IMR-90 (cell line): ENCODE measurements around the gene MAP3K9. TPM values are rescaled to one million over a fixed set of nuclear protein-coding genes. Genes with fewer than 3 reads are reported as not detected.

Experiments used
- ATAC-seq: fragments of 200-7000 bp; cut with Tn5 transposase; 2 replicates; pipeline ENCODE4 v1.9.1; 2020; ENCODE audit warnings: low read depth, mild to moderate bottlenecking, moderate library complexity
- BruUV-seq: library from RNA; stranded (reverse); fragments of 400-500 nt; replicated peaks from 2 replicates; lab custom pipeline; 2021; lab: Mats Ljungman, UMichigan
- CTCF ChIA-PET: fragments of 300-600 bp; formaldehyde crosslinking; extraction: SDS; loops from one replicate; lab custom pipeline; 2021; ENCODE audit warnings: antibody characterized with exemption; lab: Yijun Ruan, JAX
- POLR2A ChIA-PET: fragments of 300-600 bp; sonication (Branson Sonifier 250); formaldehyde crosslinking; loops from one replicate; lab custom pipeline; 2022; ENCODE audit warnings: antibody characterized with exemption; ENCODE audit not compliant: unreplicated experiment; lab: Charles Lee
- DNase-seq: peaks from one replicate; pipeline ENCODE4 v3.0.0; 2013
- H2AFZ ChIP-seq: replicated peaks from 2 replicates; pipeline ENCODE3; 2013; ENCODE audit warnings: low read length, mild to moderate bottlenecking; ENCODE audit not compliant: poor library complexity
- H2AK5ac ChIP-seq: 2 replicates; pipeline ENCODE4 v1.6.1; 2013; ENCODE audit warnings: low read depth, low read length, inconsistent platforms
- H2AK9ac ChIP-seq: replicated peaks from 2 replicates; pipeline ENCODE3; 2013; ENCODE audit warnings: mild to moderate bottlenecking, low read depth, low read length, moderate library complexity; ENCODE audit not compliant: poor library complexity
- H2BK120ac ChIP-seq: 2 replicates; pipeline ENCODE4 v1.6.1; 2013; ENCODE audit warnings: low read depth, low read length, inconsistent platforms
- H2BK15ac ChIP-seq: 3 replicates; pipeline ENCODE4 v1.6.1; 2013; ENCODE audit warnings: low read depth, low read length, inconsistent platforms
- H2BK20ac ChIP-seq: 2 replicates; pipeline ENCODE4 v1.6.1; 2013; ENCODE audit warnings: low read depth, mild to moderate bottlenecking, inconsistent platforms, low read length, moderate library complexity
- H2BK5ac ChIP-seq: 2 replicates; pipeline ENCODE4 v1.6.1; 2013; ENCODE audit warnings: mild to moderate bottlenecking, low read depth, low read length, inconsistent platforms; ENCODE audit not compliant: poor library complexity, severe bottlenecking
- H3K14ac ChIP-seq: replicated peaks from 2 replicates; pipeline ENCODE4 v1.6.1; 2013; ENCODE audit warnings: low read depth, low read length, inconsistent platforms
- H3K18ac ChIP-seq: 2 replicates; pipeline ENCODE4 v1.6.1; 2013; ENCODE audit warnings: low read depth, low read length, control low read depth
- H3K23ac ChIP-seq: 2 replicates; pipeline ENCODE4 v1.6.1; 2013; ENCODE audit warnings: low read depth, low read length, inconsistent platforms
- H3K27ac ChIP-seq: 2 replicates; pipeline ENCODE4 v1.5.1; 2013; ENCODE audit warnings: mild to moderate bottlenecking, control low read depth, low read length; ENCODE audit not compliant: insufficient read depth
- H3K27me3 ChIP-seq: 2 replicates; pipeline ENCODE4 v1.6.1; 2013; ENCODE audit warnings: low read length; ENCODE audit not compliant: control insufficient read depth, insufficient read depth
- H3K36me3 ChIP-seq: 2 replicates; pipeline ENCODE4 v1.6.1; 2013; ENCODE audit warnings: low read length, mixed read lengths; ENCODE audit not compliant: control insufficient read depth, insufficient read depth
- H3K4ac ChIP-seq: 2 replicates; pipeline ENCODE4 v1.6.1; 2013; ENCODE audit warnings: low read depth, low read length, inconsistent platforms
- H3K4me1 ChIP-seq: 2 replicates; pipeline ENCODE4 v1.6.1; 2013; ENCODE audit warnings: low read length, mixed read lengths; ENCODE audit not compliant: control insufficient read depth, insufficient read depth
- H3K4me2 ChIP-seq: 2 replicates; pipeline ENCODE4 v1.6.1; 2013; ENCODE audit warnings: low read depth, mild to moderate bottlenecking, control low read depth, low read length, moderate library complexity
- H3K4me3 ChIP-seq: 2 replicates; pipeline ENCODE4 v1.5.1; 2013; ENCODE audit warnings: low read depth, mild to moderate bottlenecking, control low read depth, low read length, moderate library complexity; ENCODE audit not compliant: insufficient read depth
- H3K56ac ChIP-seq: 2 replicates; pipeline ENCODE4 v1.6.1; 2013; ENCODE audit warnings: low read length, inconsistent platforms; ENCODE audit not compliant: insufficient read depth; ENCODE audit errors: extremely low read depth
- H3K79me1 ChIP-seq, 2 experiments: 2 replicates each; pipeline ENCODE4 v1.6.1; 2013; ENCODE audit warnings: low read length in 2 of 2, inconsistent platforms in 1 of 2, low read depth in 1 of 2
- H3K9ac ChIP-seq: 2 replicates; pipeline ENCODE4 v1.6.1; 2013; ENCODE audit warnings: low read depth, low read length, control low read depth
- H3K9me1 ChIP-seq: 2 replicates; pipeline ENCODE4 v1.6.1; 2013; ENCODE audit warnings: low read length, inconsistent platforms; ENCODE audit not compliant: insufficient read depth
- H3K9me3 ChIP-seq: 2 replicates; pipeline ENCODE4 v1.6.1; 2013; ENCODE audit warnings: low read length; ENCODE audit not compliant: control insufficient read depth, insufficient read depth
- H4K20me1 ChIP-seq: 2 replicates; pipeline ENCODE4 v1.6.1; 2013; ENCODE audit warnings: low read length, inconsistent platforms; ENCODE audit not compliant: insufficient read depth
- H4K5ac ChIP-seq: 2 replicates; pipeline ENCODE4 v1.6.1; 2013; ENCODE audit warnings: mild to moderate bottlenecking, low read depth, low read length, control low read depth
- H4K8ac ChIP-seq, 2 experiments: 2 replicates each; pipeline ENCODE4 v1.6.1; 2013; ENCODE audit warnings: low read depth in 2 of 2, low read length in 2 of 2, control low read depth in 1 of 2, inconsistent platforms in 1 of 2
- H4K91ac ChIP-seq: 2 replicates; pipeline ENCODE4 v1.6.1; 2013; ENCODE audit warnings: low read depth, low read length, inconsistent platforms; ENCODE audit not compliant: insufficient read depth
- BHLHE40 ChIP-seq: fragments of 150-350 bp; IDR thresholded peaks from 2 replicates; pipeline ENCODE4 v1.6.1; 2016; ENCODE audit warnings: mild to moderate bottlenecking, low read depth, low read length
- CHD1 ChIP-seq: IDR thresholded peaks from 2 replicates; pipeline ENCODE4 v1.6.1; 2012; ENCODE audit warnings: low read depth, low read length, improper control_type of control experiment
- FOS ChIP-seq: fragments of 150-350 bp; IDR thresholded peaks from 2 replicates; pipeline ENCODE4 v1.6.1; 2016; ENCODE audit warnings: low read depth, low read length
- MAZ ChIP-seq: IDR thresholded peaks from 2 replicates; pipeline ENCODE4 v1.6.1; 2012; ENCODE audit warnings: low read depth, mild to moderate bottlenecking, low read length, improper control_type of control experiment, moderate library complexity, borderline replicate concordance
- RAD21 ChIP-seq: IDR thresholded peaks from 2 replicates; pipeline ENCODE4 v1.6.1; 2012; ENCODE audit warnings: low read length, improper control_type of control experiment
- RFX5 ChIP-seq: IDR thresholded peaks from 2 replicates; pipeline ENCODE4 v1.8.0; 2012; ENCODE audit warnings: low read depth, mild to moderate bottlenecking, low read length, moderate library complexity
- WGBS, 2 experiments: methylation state at CpG; one replicate each; pipeline versions ENCODE4 v1.1.5 to v1.1.7; 2013; ENCODE audit warnings: missing lambda C conversion rate in 2 of 2; ENCODE audit not compliant: insufficient read length in 1 of 2; ENCODE audit errors: extremely low coverage in 2 of 2; 5-methylcytosine and 5-hydroxymethylcytosine counted together
- dilution Hi-C: fragments of 300-500 bp; cut with HindIII; formaldehyde crosslinking; loops from one replicate; pipeline ENCODE4 v1.14.3; 2018; ENCODE audit warnings: low sequenced_read_pairs; ENCODE audit not compliant: unreplicated experiment
- in situ Hi-C: fragments of 300-500 bp; cut with MboI; formaldehyde crosslinking; loops from 3 replicates; pipeline ENCODE4 v1.14.3; 2019; ENCODE audit warnings: low sequenced_read_pairs, inconsistent platforms, mixed read lengths
- intact Hi-C: fragments of 100-400 bp; cut with micrococcal nuclease; formaldehyde crosslinking; loops from 2 replicates; pipeline ENCODE4 v1.10.0; 2022
- polyA plus RNA-seq, 3 experiments: library from polyadenylated mRNA; depleted of rRNA; stranded (reverse); fragments of >200 nt; gene quantifications; 2 replicates each; pipeline ENCODE4 v1.2.3, GENCODE V29; 2012; ENCODE audit warnings: low replicate concordance in 1 of 3
- total RNA-seq: library from RNA; depleted of rRNA; stranded (reverse); fragments of >200 nt; gene quantifications from 2 replicates; pipeline ENCODE4 v1.2.3, GENCODE V29; 2012
- TF ChIP-seq, protein P1 (sequence below): fragments of 150-350 bp; IDR thresholded peaks from 2 replicates; pipeline ENCODE4 v1.6.1; 2016; ENCODE audit warnings: low read depth, mild to moderate bottlenecking, low read length, moderate library complexity, borderline replicate concordance
- TF ChIP-seq, protein P2 (sequence below): conservative IDR thresholded peaks from 2 replicates; pipeline ENCODE4 v1.5.1; 2012; ENCODE audit warnings: mild to moderate bottlenecking, low read depth, low read length, improper control_type of control experiment

The MAP3K9 gene
- total and polyA plus RNA-seq, 2 of the 4 experiments (the other 2 are of a cell fraction), result 0.17 to 0.18 TPM

DNA sequence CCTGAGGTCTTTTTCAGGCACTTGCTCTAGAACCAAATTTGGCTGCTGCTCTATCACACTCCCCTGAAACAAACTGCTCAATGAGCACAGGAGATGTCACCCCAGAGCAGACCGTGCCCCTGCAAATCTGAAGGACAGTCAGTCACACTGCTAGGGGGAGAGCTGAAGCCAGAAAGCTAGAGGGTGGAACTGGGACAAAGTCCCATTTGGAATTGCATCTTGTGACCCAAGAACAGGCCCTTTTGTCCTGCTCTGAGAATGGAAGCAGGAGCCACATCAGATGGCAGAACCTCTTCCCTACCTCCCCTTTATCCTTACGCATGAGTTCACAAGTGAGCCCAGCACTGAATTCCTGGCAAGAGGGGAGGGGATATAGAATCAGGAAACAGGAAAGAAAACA is 64.7 kb downstream of the MAP3K9 start:
- Histone ChIP-seq H2AFZ (no peak overlapping the region), H3K56ac (no peak overlapping the region), H4K20me1 (no peaks in the 10 kb centered on the region), H2AK5ac (no peak overlapping the region), H2AK9ac (no peak overlapping the region), H3K4me3 (no peak overlapping the region), H3K4ac (no peak overlapping the region), H3K9me3 (no peaks in the 10 kb centered on the region), H3K14ac (no peak overlapping the region), H4K91ac (no peak overlapping the region), H4K5ac (no peak overlapping the region), H3K27me3 (no peaks in the 10 kb centered on the region; the same call in 1 of the 2 replicates), H2BK20ac (no peak overlapping the region), H3K4me1 (no peaks in the 10 kb centered on the region), H2BK120ac (no peak overlapping the region), H3K4me2 (no peak overlapping the region), H3K18ac (no peak overlapping the region), H2BK15ac (no peak overlapping the region), H3K23ac (no peak overlapping the region), H3K36me3 (no peaks in the 10 kb centered on the region), H3K79me1 (no peaks in the 10 kb centered on the region), H3K27ac (no peak overlapping the region), H3K9ac (no peak overlapping the region), H4K8ac (no peak overlapping the region), H3K9me1 (no peaks in the 10 kb centered on the region), H2BK5ac (no peak overlapping the region)
- DNase-seq (no peak), ATAC-seq (no peak)
- WGBS, 2 experiments, result no CpG with 5 or more reads among the region's 2 CpGs
- in situ Hi-C loops (no loop called here), dilution Hi-C loops (no loop called here), intact Hi-C loops (no loop called here)
- CTCF ChIA-PET, result no interaction called here
- POLR2A ChIA-PET, result no interaction called here
- no TSS peak for BruUV-seq
- no peak for TF ChIP-seq RFX5
- TF ChIP-seq BHLHE40, result no peak
- TF ChIP-seq, protein P1, sequence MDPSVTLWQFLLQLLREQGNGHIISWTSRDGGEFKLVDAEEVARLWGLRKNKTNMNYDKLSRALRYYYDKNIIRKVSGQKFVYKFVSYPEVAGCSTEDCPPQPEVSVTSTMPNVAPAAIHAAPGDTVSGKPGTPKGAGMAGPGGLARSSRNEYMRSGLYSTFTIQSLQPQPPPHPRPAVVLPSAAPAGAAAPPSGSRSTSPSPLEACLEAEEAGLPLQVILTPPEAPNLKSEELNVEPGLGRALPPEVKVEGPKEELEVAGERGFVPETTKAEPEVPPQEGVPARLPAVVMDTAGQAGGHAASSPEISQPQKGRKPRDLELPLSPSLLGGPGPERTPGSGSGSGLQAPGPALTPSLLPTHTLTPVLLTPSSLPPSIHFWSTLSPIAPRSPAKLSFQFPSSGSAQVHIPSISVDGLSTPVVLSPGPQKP, result no peak
- no peak for TF ChIP-seq RAD21
- no peak for TF ChIP-seq FOS
- TF ChIP-seq, protein P2, sequence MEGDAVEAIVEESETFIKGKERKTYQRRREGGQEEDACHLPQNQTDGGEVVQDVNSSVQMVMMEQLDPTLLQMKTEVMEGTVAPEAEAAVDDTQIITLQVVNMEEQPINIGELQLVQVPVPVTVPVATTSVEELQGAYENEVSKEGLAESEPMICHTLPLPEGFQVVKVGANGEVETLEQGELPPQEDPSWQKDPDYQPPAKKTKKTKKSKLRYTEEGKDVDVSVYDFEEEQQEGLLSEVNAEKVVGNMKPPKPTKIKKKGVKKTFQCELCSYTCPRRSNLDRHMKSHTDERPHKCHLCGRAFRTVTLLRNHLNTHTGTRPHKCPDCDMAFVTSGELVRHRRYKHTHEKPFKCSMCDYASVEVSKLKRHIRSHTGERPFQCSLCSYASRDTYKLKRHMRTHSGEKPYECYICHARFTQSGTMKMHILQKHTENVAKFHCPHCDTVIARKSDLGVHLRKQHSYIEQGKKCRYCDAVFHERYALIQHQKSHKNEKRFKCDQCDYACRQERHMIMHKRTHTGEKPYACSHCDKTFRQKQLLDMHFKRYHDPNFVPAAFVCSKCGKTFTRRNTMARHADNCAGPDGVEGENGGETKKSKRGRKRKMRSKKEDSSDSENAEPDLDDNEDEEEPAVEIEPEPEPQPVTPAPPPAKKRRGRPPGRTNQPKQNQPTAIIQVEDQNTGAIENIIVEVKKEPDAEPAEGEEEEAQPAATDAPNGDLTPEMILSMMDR, result no peak
- no peak for TF ChIP-seq CHD1
- TF ChIP-seq MAZ, result no peak
